GM23338 (cell line): Measurements from ENCODE around the gene MAGED4.
"Not testable (repeated sequence)": the region's sequence is repeated elsewhere in the genome, so short reads cannot be mapped to it uniquely, and the experiment has no call there.

Experiments used
- CREB1 ChIP-seq: fragments of 250-450 bp; sonication (Bioruptor Pico); IDR thresholded peaks from 2 replicates; pipeline ENCODE4 v1.5.0; 2020; ENCODE audit warnings: low read depth, mild to moderate bottlenecking, moderate library complexity
- EZH2 ChIP-seq: fragments of 200-600 bp; sonication (generic); IDR thresholded peaks from one replicate; pipeline ENCODE4 v1.8.0; 2017; ENCODE audit warnings: antibody characterized with exemption, mild to moderate bottlenecking, low read depth; ENCODE audit not compliant: unreplicated experiment
- EZH2phosphoT487 ChIP-seq: fragments of 200-600 bp; sonication (generic); IDR thresholded peaks from one replicate; pipeline ENCODE4 v1.8.1; 2018; ENCODE audit warnings: antibody characterized with exemption; ENCODE audit not compliant: unreplicated experiment
- JUNB ChIP-seq: IDR thresholded peaks from one replicate; pipeline ENCODE4 v1.6.1; 2016; ENCODE audit warnings: antibody characterized with exemption; ENCODE audit not compliant: unreplicated experiment
- NANOG ChIP-seq: IDR thresholded peaks from 2 replicates; pipeline ENCODE4 v1.6.1; 2016; ENCODE audit warnings: antibody characterized with exemption, borderline replicate concordance
- POLR2AphosphoS5 ChIP-seq: IDR thresholded peaks from 2 replicates; pipeline ENCODE4 v1.6.1; 2016; ENCODE audit warnings: antibody characterized with exemption, low read depth
- STAT1 ChIP-seq: IDR thresholded peaks from one replicate; pipeline ENCODE4 v1.6.1; 2016; ENCODE audit warnings: antibody characterized with exemption; ENCODE audit not compliant: unreplicated experiment
- ZNF114 ChIP-seq: fragments of 250-450 bp; sonication (Bioruptor Pico); IDR thresholded peaks from 2 replicates; pipeline ENCODE4 v1.5.0; 2020; ENCODE audit warnings: mild to moderate bottlenecking, moderate library complexity
- ZNF331 ChIP-seq: fragments of 250-450 bp; sonication (Bioruptor Pico); IDR thresholded peaks from 2 replicates; pipeline ENCODE4 v1.5.0; 2020; ENCODE audit warnings: low read depth, mild to moderate bottlenecking, moderate library complexity
- TF ChIP-seq, protein P1 (sequence below), 2 experiments: fragments of 200-600 bp in 1 of 2; sonication (generic) in 1 of 2; conservative IDR thresholded peaks; 2 replicates each; pipeline versions ENCODE4 v1.5.1 to v1.6.1; 2016 to 2017; ENCODE audit warnings: antibody characterized with exemption in 2 of 2, low read depth in 2 of 2, mild to moderate bottlenecking in 2 of 2, moderate library complexity in 1 of 2
- TF ChIP-seq, protein P2 (sequence below): IDR thresholded peaks from one replicate; pipeline ENCODE4 v1.6.1; 2018; ENCODE audit warnings: antibody characterized with exemption; ENCODE audit not compliant: unreplicated experiment
- TF ChIP-seq, protein P3 (sequence below): IDR thresholded peaks from 2 replicates; pipeline ENCODE4 v1.6.1; 2016; ENCODE audit warnings: antibody characterized with exemption
- TF ChIP-seq, protein P4 (sequence below): fragments of 250-450 bp; sonication (Bioruptor Pico); IDR thresholded peaks from 2 replicates; pipeline ENCODE4 v1.5.0; 2020; ENCODE audit warnings: mild to moderate bottlenecking, moderate library complexity

DNA sequence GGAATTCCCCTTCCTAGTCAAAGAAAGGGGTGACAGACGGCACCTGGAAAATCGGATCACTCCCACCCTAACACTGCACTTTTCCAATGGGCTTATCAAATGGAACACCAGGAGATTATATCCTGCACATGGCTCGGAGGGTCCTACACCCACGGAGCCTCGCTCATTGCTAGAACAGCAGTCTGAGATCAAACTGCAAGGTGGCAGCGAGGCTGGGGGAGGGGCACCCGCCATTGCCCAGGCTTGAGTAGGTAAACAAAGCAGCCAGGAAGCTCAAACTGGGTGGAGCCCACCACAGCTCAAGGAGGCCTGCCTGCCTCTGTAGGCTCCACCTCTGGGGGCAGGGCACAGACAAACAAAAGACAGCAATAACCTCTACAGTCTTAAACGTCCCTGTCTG, 24.5 kb upstream of the MAGED4 start:
- TF ChIP-seq, protein P1, sequence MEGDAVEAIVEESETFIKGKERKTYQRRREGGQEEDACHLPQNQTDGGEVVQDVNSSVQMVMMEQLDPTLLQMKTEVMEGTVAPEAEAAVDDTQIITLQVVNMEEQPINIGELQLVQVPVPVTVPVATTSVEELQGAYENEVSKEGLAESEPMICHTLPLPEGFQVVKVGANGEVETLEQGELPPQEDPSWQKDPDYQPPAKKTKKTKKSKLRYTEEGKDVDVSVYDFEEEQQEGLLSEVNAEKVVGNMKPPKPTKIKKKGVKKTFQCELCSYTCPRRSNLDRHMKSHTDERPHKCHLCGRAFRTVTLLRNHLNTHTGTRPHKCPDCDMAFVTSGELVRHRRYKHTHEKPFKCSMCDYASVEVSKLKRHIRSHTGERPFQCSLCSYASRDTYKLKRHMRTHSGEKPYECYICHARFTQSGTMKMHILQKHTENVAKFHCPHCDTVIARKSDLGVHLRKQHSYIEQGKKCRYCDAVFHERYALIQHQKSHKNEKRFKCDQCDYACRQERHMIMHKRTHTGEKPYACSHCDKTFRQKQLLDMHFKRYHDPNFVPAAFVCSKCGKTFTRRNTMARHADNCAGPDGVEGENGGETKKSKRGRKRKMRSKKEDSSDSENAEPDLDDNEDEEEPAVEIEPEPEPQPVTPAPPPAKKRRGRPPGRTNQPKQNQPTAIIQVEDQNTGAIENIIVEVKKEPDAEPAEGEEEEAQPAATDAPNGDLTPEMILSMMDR (conservative IDR thresholded peaks at IDR 0.05; ENCODE audit: low read depth in 2 of 2) = not testable (repeated sequence)
- not testable (repeated sequence) for TF ChIP-seq EZH2; EZH2phosphoT487; POLR2AphosphoS5; CREB1 (CRISPR knock-in tag); STAT1; NANOG; JUNB; ZNF114; ZNF331
- TF ChIP-seq, protein P2, sequence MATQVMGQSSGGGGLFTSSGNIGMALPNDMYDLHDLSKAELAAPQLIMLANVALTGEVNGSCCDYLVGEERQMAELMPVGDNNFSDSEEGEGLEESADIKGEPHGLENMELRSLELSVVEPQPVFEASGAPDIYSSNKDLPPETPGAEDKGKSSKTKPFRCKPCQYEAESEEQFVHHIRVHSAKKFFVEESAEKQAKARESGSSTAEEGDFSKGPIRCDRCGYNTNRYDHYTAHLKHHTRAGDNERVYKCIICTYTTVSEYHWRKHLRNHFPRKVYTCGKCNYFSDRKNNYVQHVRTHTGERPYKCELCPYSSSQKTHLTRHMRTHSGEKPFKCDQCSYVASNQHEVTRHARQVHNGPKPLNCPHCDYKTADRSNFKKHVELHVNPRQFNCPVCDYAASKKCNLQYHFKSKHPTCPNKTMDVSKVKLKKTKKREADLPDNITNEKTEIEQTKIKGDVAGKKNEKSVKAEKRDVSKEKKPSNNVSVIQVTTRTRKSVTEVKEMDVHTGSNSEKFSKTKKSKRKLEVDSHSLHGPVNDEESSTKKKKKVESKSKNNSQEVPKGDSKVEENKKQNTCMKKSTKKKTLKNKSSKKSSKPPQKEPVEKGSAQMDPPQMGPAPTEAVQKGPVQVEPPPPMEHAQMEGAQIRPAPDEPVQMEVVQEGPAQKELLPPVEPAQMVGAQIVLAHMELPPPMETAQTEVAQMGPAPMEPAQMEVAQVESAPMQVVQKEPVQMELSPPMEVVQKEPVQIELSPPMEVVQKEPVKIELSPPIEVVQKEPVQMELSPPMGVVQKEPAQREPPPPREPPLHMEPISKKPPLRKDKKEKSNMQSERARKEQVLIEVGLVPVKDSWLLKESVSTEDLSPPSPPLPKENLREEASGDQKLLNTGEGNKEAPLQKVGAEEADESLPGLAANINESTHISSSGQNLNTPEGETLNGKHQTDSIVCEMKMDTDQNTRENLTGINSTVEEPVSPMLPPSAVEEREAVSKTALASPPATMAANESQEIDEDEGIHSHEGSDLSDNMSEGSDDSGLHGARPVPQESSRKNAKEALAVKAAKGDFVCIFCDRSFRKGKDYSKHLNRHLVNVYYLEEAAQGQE = not testable (repeated sequence)
- TF ChIP-seq, protein P3, sequence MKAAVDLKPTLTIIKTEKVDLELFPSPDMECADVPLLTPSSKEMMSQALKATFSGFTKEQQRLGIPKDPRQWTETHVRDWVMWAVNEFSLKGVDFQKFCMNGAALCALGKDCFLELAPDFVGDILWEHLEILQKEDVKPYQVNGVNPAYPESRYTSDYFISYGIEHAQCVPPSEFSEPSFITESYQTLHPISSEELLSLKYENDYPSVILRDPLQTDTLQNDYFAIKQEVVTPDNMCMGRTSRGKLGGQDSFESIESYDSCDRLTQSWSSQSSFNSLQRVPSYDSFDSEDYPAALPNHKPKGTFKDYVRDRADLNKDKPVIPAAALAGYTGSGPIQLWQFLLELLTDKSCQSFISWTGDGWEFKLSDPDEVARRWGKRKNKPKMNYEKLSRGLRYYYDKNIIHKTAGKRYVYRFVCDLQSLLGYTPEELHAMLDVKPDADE = not testable (repeated sequence)
- TF ChIP-seq, protein P4, sequence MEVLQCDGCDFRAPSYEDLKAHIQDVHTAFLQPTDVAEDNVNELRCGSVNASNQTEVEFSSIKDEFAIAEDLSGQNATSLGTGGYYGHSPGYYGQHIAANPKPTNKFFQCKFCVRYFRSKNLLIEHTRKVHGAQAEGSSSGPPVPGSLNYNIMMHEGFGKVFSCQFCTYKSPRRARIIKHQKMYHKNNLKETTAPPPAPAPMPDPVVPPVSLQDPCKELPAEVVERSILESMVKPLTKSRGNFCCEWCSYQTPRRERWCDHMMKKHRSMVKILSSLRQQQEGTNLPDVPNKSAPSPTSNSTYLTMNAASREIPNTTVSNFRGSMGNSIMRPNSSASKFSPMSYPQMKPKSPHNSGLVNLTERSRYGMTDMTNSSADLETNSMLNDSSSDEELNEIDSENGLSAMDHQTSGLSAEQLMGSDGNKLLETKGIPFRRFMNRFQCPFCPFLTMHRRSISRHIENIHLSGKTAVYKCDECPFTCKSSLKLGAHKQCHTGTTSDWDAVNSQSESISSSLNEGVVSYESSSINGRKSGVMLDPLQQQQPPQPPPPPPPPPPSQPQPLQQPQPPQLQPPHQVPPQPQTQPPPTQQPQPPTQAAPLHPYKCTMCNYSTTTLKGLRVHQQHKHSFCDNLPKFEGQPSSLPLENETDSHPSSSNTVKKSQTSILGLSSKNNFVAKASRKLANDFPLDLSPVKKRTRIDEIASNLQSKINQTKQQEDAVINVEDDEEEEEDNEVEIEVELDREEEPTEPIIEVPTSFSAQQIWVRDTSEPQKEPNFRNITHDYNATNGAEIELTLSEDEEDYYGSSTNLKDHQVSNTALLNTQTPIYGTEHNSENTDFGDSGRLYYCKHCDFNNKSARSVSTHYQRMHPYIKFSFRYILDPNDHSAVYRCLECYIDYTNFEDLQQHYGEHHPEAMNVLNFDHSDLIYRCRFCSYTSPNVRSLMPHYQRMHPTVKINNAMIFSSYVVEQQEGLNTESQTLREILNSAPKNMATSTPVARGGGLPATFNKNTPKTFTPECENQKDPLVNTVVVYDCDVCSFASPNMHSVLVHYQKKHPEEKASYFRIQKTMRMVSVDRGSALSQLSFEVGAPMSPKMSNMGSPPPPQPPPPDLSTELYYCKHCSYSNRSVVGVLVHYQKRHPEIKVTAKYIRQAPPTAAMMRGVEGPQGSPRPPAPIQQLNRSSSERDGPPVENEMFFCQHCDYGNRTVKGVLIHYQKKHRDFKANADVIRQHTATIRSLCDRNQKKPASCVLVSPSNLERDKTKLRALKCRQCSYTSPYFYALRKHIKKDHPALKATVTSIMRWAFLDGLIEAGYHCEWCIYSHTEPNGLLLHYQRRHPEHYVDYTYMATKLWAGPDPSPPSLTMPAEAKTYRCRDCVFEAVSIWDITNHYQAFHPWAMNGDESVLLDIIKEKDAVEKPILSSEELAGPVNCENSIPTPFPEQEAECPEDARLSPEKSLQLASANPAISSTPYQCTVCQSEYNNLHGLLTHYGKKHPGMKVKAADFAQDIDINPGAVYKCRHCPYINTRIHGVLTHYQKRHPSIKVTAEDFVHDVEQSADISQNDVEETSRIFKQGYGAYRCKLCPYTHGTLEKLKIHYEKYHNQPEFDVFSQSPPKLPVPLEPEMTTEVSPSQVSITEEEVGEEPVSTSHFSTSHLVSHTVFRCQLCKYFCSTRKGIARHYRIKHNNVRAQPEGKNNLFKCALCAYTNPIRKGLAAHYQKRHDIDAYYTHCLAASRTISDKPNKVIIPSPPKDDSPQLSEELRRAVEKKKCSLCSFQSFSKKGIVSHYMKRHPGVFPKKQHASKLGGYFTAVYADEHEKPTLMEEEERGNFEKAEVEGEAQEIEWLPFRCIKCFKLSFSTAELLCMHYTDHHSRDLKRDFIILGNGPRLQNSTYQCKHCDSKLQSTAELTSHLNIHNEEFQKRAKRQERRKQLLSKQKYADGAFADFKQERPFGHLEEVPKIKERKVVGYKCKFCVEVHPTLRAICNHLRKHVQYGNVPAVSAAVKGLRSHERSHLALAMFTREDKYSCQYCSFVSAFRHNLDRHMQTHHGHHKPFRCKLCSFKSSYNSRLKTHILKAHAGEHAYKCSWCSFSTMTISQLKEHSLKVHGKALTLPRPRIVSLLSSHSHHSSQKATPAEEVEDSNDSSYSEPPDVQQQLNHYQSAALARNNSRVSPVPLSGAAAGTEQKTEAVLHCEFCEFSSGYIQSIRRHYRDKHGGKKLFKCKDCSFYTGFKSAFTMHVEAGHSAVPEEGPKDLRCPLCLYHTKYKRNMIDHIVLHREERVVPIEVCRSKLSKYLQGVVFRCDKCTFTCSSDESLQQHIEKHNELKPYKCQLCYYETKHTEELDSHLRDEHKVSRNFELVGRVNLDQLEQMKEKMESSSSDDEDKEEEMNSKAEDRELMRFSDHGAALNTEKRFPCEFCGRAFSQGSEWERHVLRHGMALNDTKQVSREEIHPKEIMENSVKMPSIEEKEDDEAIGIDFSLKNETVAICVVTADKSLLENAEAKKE (CRISPR knock-in tag) = not testable (repeated sequence)
